Neural progenitor cell (in vitro differentiated cells): ENCODE measurements around the gene CASP6.

Source experiments
- CTCF ChIP-seq: fragments of 200-600 bp; sonication (generic); IDR thresholded peaks from 2 replicates; pipeline ENCODE4 v1.5.1; 2017; ENCODE audit warnings: antibody characterized with exemption, mild to moderate bottlenecking
- EZH2 ChIP-seq: fragments of 200-600 bp; sonication (generic); IDR thresholded peaks from 2 replicates; pipeline ENCODE4 v1.6.1; 2017; ENCODE audit warnings: antibody characterized with exemption, mild to moderate bottlenecking, moderate library complexity
- EZH2phosphoT487 ChIP-seq: fragments of 200-600 bp; sonication (generic); IDR thresholded peaks from 2 replicates; pipeline ENCODE4 v1.6.1; 2017; ENCODE audit warnings: antibody characterized with exemption

- TF ChIP-seq EZH2phosphoT487 (no peak), EZH2 (no peak), CTCF (no peak)
These were observed 44.3 kb downstream of the CASP6 start for GRCh38 chr4:109658871-109659410.
